Ascending aorta (tissue), 2 donors: ENCODE results near the gene USP22. TPM values are rescaled to one million over a fixed set of nuclear protein-coding genes. Genes with fewer than 3 reads are reported as not detected.
A peak's percentile ranks its signal among the peaks of the same experiment; 100 is the strongest.

ENCODE experiments used
- DNase-seq, 2 donors: peaks; one replicate each; pipeline ENCODE4 v3.0.0-alpha.2; 2019; ENCODE audit warnings: low spot score in 2 of 2
- H3K27ac ChIP-seq, 2 donors: fragments of 200-600 bp; sonication (generic); one replicate each; pipeline ENCODE4 v1.5.1; 2016 to 2017; ENCODE audit warnings: mild to moderate bottlenecking in 1 of 2
- H3K27me3 ChIP-seq: fragments of 200-600 bp; sonication (generic); one replicate; pipeline ENCODE4 v1.5.1; 2017
- H3K36me3 ChIP-seq, 2 donors: fragments of 200-600 bp; sonication (generic); one replicate each; pipeline ENCODE4 v1.5.1; 2016
- H3K4me1 ChIP-seq, 2 donors: fragments of 200-600 bp; sonication (generic); one replicate each; pipeline ENCODE4 v1.5.1; 2016 to 2017; ENCODE audit warnings: mild to moderate bottlenecking in 1 of 2
- H3K4me3 ChIP-seq, 2 donors: fragments of 200-600 bp; sonication (generic); one replicate each; pipeline ENCODE4 v1.5.1; 2016 to 2017; ENCODE audit warnings: mild to moderate bottlenecking in 1 of 2
- H3K9me3 ChIP-seq, 2 donors: fragments of 200-600 bp; sonication (generic); one replicate each; pipeline ENCODE4 v1.5.1; 2016
- intact Hi-C: fragments of 100-400 bp; cut with DNase I; formaldehyde crosslinking; loops from one replicate; pipeline ENCODE4 v1.15.1; 2023
- total RNA-seq: library from RNA; depleted of rRNA; stranded (reverse); fragments of >200 nt; gene quantifications from one replicate; pipeline ENCODE4 v1.1.0, GENCODE V29; 2016
- TF ChIP-seq, protein P1 (sequence below), 3 experiments: fragments of 200-600 bp in 2 of 3; fragments of 450-650 bp in 1 of 3; sonication (generic) in 2 of 3; IDR thresholded peaks; one replicate each; pipeline ENCODE4 v1.5.1; 2016 to 2019; ENCODE audit warnings: antibody characterized with exemption in 3 of 3, mild to moderate bottlenecking in 1 of 3, moderate library complexity in 1 of 3

USP22 gene
- total RNA-seq, 1 donor from 2014 or later, result 170 TPM

DNA sequence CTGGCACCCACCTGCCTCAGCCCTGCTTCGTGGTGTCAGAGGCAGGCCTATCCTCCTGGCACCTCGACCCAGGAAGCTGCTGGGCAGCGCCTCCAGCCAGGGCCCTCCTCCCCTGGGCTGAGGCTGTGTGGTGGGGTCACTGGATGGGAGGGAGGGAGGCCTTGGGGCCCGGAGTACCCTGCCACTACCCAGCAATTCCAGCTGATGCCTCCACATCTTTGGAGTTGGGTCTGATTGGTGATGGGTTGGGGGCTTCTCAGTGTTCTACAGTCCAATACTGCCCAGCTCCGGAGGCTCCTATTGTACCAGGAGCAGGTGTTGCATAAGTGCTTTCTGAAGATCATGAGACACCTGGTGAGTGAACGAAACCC is 48.0 kb downstream of the USP22 start:
- DNase-seq, result no peak
- TF ChIP-seq, protein P1, sequence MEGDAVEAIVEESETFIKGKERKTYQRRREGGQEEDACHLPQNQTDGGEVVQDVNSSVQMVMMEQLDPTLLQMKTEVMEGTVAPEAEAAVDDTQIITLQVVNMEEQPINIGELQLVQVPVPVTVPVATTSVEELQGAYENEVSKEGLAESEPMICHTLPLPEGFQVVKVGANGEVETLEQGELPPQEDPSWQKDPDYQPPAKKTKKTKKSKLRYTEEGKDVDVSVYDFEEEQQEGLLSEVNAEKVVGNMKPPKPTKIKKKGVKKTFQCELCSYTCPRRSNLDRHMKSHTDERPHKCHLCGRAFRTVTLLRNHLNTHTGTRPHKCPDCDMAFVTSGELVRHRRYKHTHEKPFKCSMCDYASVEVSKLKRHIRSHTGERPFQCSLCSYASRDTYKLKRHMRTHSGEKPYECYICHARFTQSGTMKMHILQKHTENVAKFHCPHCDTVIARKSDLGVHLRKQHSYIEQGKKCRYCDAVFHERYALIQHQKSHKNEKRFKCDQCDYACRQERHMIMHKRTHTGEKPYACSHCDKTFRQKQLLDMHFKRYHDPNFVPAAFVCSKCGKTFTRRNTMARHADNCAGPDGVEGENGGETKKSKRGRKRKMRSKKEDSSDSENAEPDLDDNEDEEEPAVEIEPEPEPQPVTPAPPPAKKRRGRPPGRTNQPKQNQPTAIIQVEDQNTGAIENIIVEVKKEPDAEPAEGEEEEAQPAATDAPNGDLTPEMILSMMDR (IDR thresholded peaks at IDR 0.05), result no peak
- Histone ChIP-seq H3K27me3 (no peaks in the 10 kb centered on the region), H3K4me3 (no peak overlapping the region), H3K4me1 (peaks cover 0 to 10% of the 10 kb centered on the region in 2 donors), H3K9me3 (no peaks in the 10 kb centered on the region), H3K27ac (no peak overlapping the region), H3K36me3 (peaks cover 0 to 2% of the 10 kb centered on the region in 2 donors)
- intact Hi-C loops, result loop anchor here (10.0 kb wide), 1 partner anchor 90 kb away; no protein-coding TSS in a partner anchor

DNA sequence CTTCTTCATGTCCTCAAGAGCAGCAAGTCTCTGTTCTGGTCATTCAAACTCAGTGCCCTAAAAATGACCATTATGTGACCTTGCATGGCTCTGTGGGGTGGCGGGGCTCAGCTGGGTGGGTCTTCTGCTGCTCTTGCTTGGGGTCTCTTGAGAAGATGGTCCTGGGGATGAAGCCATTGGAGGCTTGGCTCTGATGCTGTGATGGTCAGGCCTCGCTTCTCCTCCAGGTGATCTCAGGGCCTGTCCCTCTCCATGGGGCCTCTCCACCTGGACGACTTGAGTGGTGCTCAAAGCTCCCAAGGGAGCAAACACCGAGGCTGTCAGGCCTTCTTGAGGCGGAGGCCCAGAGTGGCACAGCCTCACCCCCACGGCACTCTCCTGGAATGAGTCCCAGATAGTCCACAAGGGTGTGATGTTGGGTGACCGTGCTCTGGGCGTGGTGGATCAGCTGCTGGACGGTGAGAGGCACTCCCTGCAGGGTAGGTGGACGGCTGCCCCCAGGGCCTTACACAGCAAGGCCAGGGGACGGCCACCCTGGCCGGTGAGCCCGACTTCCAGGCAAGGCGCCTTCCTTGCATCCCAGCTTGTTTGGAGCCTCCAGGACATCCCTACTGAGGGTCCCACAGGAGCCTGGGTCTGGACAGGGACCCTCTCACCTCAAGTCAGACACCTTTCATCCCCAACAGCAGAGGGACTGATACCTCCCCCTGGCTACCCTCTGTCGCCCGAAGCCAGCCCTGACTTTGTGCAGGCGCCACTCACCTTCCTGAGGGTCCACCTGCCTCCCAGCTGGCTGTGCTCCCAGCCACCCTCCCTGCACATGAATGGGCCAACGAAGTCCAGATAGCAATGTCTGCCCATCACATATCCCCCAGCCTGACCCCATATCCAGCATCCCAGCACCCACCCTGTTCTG is 48.7 kb downstream of the USP22 start:
- H3K4me1 ChIP-seq, result peaks cover 0 to 4% of the 10 kb centered on the region in 2 donors

DNA sequence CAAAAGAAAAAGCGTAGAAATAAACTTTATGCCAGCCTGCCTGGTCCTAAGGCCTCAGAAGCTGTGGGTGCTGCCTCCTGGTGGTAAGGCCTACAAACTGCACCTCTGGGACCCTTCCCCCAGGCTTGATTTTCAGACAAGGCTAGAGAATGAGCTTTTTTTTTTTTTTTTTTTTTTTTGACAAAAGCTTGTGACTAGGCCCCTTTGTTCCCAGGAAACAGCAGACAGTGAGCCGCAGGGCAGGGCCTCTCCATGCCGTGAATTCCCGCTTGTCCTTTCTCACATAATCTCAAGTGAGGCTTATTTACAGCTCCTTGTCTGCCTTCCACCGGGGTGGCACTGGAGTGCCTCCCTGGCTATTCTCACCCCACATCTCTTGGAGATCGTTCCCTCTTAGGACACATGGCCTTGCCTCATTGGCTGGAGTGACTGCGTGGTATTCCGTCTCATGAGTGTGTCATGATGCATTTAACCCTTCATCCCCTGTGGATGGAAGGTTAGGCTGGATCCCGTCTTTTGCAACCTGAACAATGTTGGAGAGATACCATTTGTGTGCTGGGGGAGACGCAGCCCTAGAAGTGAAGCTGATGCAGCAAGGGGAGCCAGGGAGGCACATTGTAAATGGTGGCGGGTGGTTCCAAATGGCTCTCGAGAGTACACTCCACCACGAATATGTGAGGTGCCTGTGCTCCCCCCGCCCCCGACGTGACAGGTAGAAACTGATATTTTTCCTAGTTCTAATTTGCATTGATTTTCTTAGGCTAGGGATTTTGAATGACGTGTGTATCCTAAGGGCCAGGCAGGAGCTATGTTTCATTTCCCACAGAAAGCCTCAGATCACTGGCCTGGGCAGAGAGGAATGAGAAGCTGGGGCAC is 49.6 kb downstream of the USP22 start:
- Histone ChIP-seq H3K27ac (no peak overlapping the region), H3K9me3 (no peaks in the 10 kb centered on the region), H3K4me3 (peak overlapping the region; percentile 40 to 46), H3K4me1 (no peaks in the 10 kb centered on the region), H3K27me3 (no peaks in the 10 kb centered on the region), H3K36me3 (no peaks in the 10 kb centered on the region)
- TF ChIP-seq, protein P1 (IDR thresholded peaks at IDR 0.05), result peak; percentile 75 to 85 (median 81)
- DNase-seq, result peak in 1 of 2 donors; percentile 76
- intact Hi-C loops, result loop anchor here (10.0 kb wide), 1 partner anchor 88 kb away; no protein-coding TSS in a partner anchor

More for the DNA sequence above, 48.7 kb downstream of the USP22 start:
- Histone ChIP-seq H3K36me3 (no peaks in the 10 kb centered on the region), H3K27me3 (no peaks in the 10 kb centered on the region), H3K9me3 (no peaks in the 10 kb centered on the region), H3K4me3 (no peak overlapping the region), H3K27ac (no peak overlapping the region)
- TF ChIP-seq, protein P1 (IDR thresholded peaks at IDR 0.05), result no peak
- intact Hi-C loops, result loop anchor here (10.0 kb wide), 1 partner anchor 89 kb away; no protein-coding TSS in a partner anchor
- DNase-seq, result peak in 1 of 2 donors; percentile 56

GRCh38 chr17:20992416-20992815 is 50.4 kb downstream of the USP22 start:
- TF ChIP-seq, protein P1 (IDR thresholded peaks at IDR 0.05), result no peak
- H3K27ac ChIP-seq, result no peak overlapping the region
- no peaks in the 10 kb centered on the region for H3K36me3 ChIP-seq
- no peaks in the 10 kb centered on the region for H3K9me3 ChIP-seq
- H3K4me1 ChIP-seq, result no peaks in the 10 kb centered on the region
- H3K4me3 ChIP-seq, result peak overlapping the region; percentile 40 to 46
- no peak for DNase-seq
- H3K27me3 ChIP-seq, result no peaks in the 10 kb centered on the region
- intact Hi-C loops, result loop anchor here (10.0 kb wide), 1 partner anchor 88 kb away; no protein-coding TSS in a partner anchor

GRCh38 chr17:20991276-20992037 is 51.4 kb downstream of the USP22 start:
- TF ChIP-seq, protein P1 (IDR thresholded peaks at IDR 0.05), result no peak
- Histone ChIP-seq H3K36me3 (no peaks in the 10 kb centered on the region), H3K27ac (no peak overlapping the region), H3K4me1 (no peaks in the 10 kb centered on the region), H3K27me3 (no peaks in the 10 kb centered on the region), H3K9me3 (no peaks in the 10 kb centered on the region), H3K4me3 (no peak overlapping the region)
- intact Hi-C loops, result loop anchor here (10.0 kb wide), 1 partner anchor 87 kb away; no protein-coding TSS in a partner anchor
- DNase-seq, result peak in 1 of 2 donors; percentile 53
